Measurements from ENCODE around the gene ALKBH4.

Gene ALKBH4

GRCh38 chr7:102469351-102469971 is 4.8 kb upstream of the ALKBH4 start:
- no peaks in the 10 kb centered on the region for H3F3A ChIP-seq (ENCODE audit: low read depth)
- H3K27me3 ChIP-seq (ENCODE audit: insufficient read depth, low read length, poor library complexity, severe bottlenecking), result no peaks in the 10 kb centered on the region
- peaks cover 11% of the 10 kb centered on the region for H3K79me2 ChIP-seq (ENCODE audit: insufficient read depth, low read length)
- no peak overlapping the region for H3K9ac ChIP-seq (ENCODE audit: low read depth, low read length, poor library complexity, severe bottlenecking)
- no peak overlapping the region for H2AFZ ChIP-seq (ENCODE audit: low read length)
- peaks cover 11% of the 10 kb centered on the region for H3K4me1 ChIP-seq (ENCODE audit: insufficient read depth, low read length, poor library complexity, severe bottlenecking)
- peaks cover 10% of the 10 kb centered on the region; the same call in 1 of the 2 replicates for H3K36me3 ChIP-seq (ENCODE audit: insufficient read depth, low read length)
- no peak overlapping the region for H3K4me2 ChIP-seq (ENCODE audit: low read depth, low read length, poor library complexity, severe bottlenecking)
- no peak for TF ChIP-seq EZH2phosphoT487 (IDR thresholded peaks at IDR 0.05; ENCODE audit: borderline replicate concordance)
- TF ChIP-seq CTCF (conservative IDR thresholded peaks at IDR 0.05; ENCODE audit: low read length), result no peak
- H3K9me3 ChIP-seq (ENCODE audit: insufficient read depth, low read depth, low read length), result no peaks in the 10 kb centered on the region
- no peaks in the 10 kb centered on the region for H3K9me2 ChIP-seq (replicated peaks; ENCODE audit: low read depth, low read length)
- no peaks in the 10 kb centered on the region for H4K20me1 ChIP-seq (ENCODE audit: insufficient read depth, low read length, poor library complexity, severe bottlenecking)
- H3K4me3 ChIP-seq (ENCODE audit: low read length, poor library complexity, severe bottlenecking), result no peak overlapping the region

- no peak overlapping the region for H3K4me2 ChIP-seq (ENCODE audit: low read depth, low read length, poor library complexity, severe bottlenecking)
- no peaks in the 10 kb centered on the region for H3K9me3 ChIP-seq (ENCODE audit: insufficient read depth, low read depth, low read length)
- H4K20me1 ChIP-seq (ENCODE audit: insufficient read depth, low read length, poor library complexity, severe bottlenecking), result no peaks in the 10 kb centered on the region
- peaks cover 9% of the 10 kb centered on the region; the same call in 1 of the 2 replicates for H3K36me3 ChIP-seq (ENCODE audit: insufficient read depth, low read length)
- TF ChIP-seq EZH2phosphoT487 (IDR thresholded peaks at IDR 0.05; ENCODE audit: borderline replicate concordance), result no peak
- H3K4me1 ChIP-seq (ENCODE audit: insufficient read depth, low read length, poor library complexity, severe bottlenecking), result peaks cover 14% of the 10 kb centered on the region
- H3K9me2 ChIP-seq (replicated peaks; ENCODE audit: low read depth, low read length), result no peaks in the 10 kb centered on the region
- H3K4me3 ChIP-seq (ENCODE audit: low read length, poor library complexity, severe bottlenecking), result no peak overlapping the region
- peaks cover 18% of the 10 kb centered on the region for H3K79me2 ChIP-seq (ENCODE audit: insufficient read depth, low read length)
- no peaks in the 10 kb centered on the region for H3K27me3 ChIP-seq (ENCODE audit: insufficient read depth, low read length, poor library complexity, severe bottlenecking)
- no peaks in the 10 kb centered on the region for H3F3A ChIP-seq (ENCODE audit: low read depth)
- H3K9ac ChIP-seq (ENCODE audit: low read depth, low read length, poor library complexity, severe bottlenecking), result no peak overlapping the region
- no peak overlapping the region for H2AFZ ChIP-seq (ENCODE audit: low read length)
Observed at GRCh38 chr7:102468478-102469350, 4.1 kb upstream of the ALKBH4 start.

GRCh38 chr7:102467581-102468477 is 3.2 kb upstream of the ALKBH4 start:
- Histone ChIP-seq H3K4me3 (ENCODE audit: low read length, poor library complexity, severe bottlenecking) (no peak overlapping the region), H3K36me3 (ENCODE audit: insufficient read depth, low read length) (peaks cover under 1% of the 10 kb centered on the region; the same call in 1 of the 2 replicates), H3K27me3 (ENCODE audit: insufficient read depth, low read length, poor library complexity, severe bottlenecking) (no peaks in the 10 kb centered on the region), H3K9me2 (replicated peaks; ENCODE audit: low read depth, low read length) (no peaks in the 10 kb centered on the region), H3K79me2 (ENCODE audit: insufficient read depth, low read length) (peaks cover 25% of the 10 kb centered on the region), H3K9me3 (ENCODE audit: insufficient read depth, low read depth, low read length) (no peaks in the 10 kb centered on the region), H3F3A (ENCODE audit: low read depth) (no peaks in the 10 kb centered on the region), H2AFZ (ENCODE audit: low read length) (no peak overlapping the region), H3K4me2 (ENCODE audit: low read depth, low read length, poor library complexity, severe bottlenecking) (no peak overlapping the region), H3K9ac (ENCODE audit: low read depth, low read length, poor library complexity, severe bottlenecking) (no peak overlapping the region), H4K20me1 (ENCODE audit: insufficient read depth, low read length, poor library complexity, severe bottlenecking) (no peaks in the 10 kb centered on the region), H3K4me1 (ENCODE audit: insufficient read depth, low read length, poor library complexity, severe bottlenecking) (peaks cover 16% of the 10 kb centered on the region)
- TF ChIP-seq CTCF (conservative IDR thresholded peaks at IDR 0.05; ENCODE audit: low read length) (no peak), EZH2phosphoT487 (IDR thresholded peaks at IDR 0.05; ENCODE audit: borderline replicate concordance) (no peak)

All from Loucy (cell line).